Pancreas (tissue), 10 donors: Measurements from ENCODE around the gene NKD2. TPM values are rescaled to one million over a fixed set of nuclear protein-coding genes. Genes with fewer than 3 reads are reported as not detected.

Source experiments
- ATAC-seq, 4 donors: fragments of 200-7000 bp; cut with Tn5 transposase; one replicate each; pipeline versions ENCODE4 v1.8.0 to v1.9.1; 2020; ENCODE audit warnings: mild to moderate bottlenecking in 4 of 4, moderate library complexity in 4 of 4
- DNase-seq, 6 donors: peaks; one replicate each; pipeline ENCODE4 v3.0.0-alpha.2; 2020
- FAIRE-seq: peaks from 2 replicates; lab custom pipeline; 2012; peaks lifted over from hg19 to GRCh38; lab: Jason Lieb, UNC
- H3K27ac ChIP-seq, 4 donors: fragments of 200-600 bp; sonication (generic); 1 replicate in 3 of 4; 2 replicates in 1 of 4; pipeline versions ENCODE4 v1.5.0 to v1.8.0; 2020
- H3K27me3 ChIP-seq, 4 donors: fragments of 200-600 bp; one replicate each; pipeline ENCODE4 v1.8.0; 2021
- H3K36me3 ChIP-seq, 3 donors: fragments of 200-600 bp; sonication (generic) in 1 of 3; one replicate each; pipeline versions ENCODE4 v1.5.0 to v1.8.0; 2020 to 2021
- H3K4me1 ChIP-seq, 3 donors: fragments of 200-600 bp; one replicate each; pipeline ENCODE4 v1.8.0; 2021
- H3K4me3 ChIP-seq, 4 donors: fragments of 200-600 bp; sonication (generic) in 2 of 4; one replicate each; pipeline versions ENCODE4 v1.5.0 to v1.8.0; 2020 to 2021
- H3K9me3 ChIP-seq, 4 donors: fragments of 200-600 bp; one replicate each; pipeline ENCODE4 v1.8.0; 2021
- WGBS, 2 donors: extraction: QIAGEN DNeasy Blood & Tissue Kit; methylation state at CpG; one replicate each; pipeline ENCODE4 v1.1.7; 2013; 5-methylcytosine and 5-hydroxymethylcytosine counted together
- intact Hi-C, 3 donors: fragments of 100-400 bp; cut with DNase I; formaldehyde crosslinking; loops; one replicate each; pipeline versions ENCODE4 v1.11.1 to v1.14.2; 2022
- polyA plus RNA-seq, 2 donors: library from polyadenylated mRNA; stranded (reverse); fragments of 200-250 nt; gene quantifications; one replicate each; pipeline ENCODE4 v1.2.3, GENCODE V29; 2013
- total RNA-seq, 6 donors: library from RNA; stranded (reverse); fragmentation: NEBNext Ultra II Directional in 4 of 6; extraction: Animal tissue kit (Norgen Biotek cat#: 25700) in 4 of 6; gene quantifications; one replicate each; pipeline versions ENCODE4 v1.2.1 to v1.2.4, GENCODE V29; 2021 to 2023
- TF ChIP-seq, protein P1 (sequence below), 4 donors: fragments of 200-600 bp; sonication (generic) in 3 of 4; IDR thresholded peaks; one replicate each; pipeline versions ENCODE4 v1.5.0 to v1.8.0; 2021; ENCODE audit warnings: antibody characterized with exemption in 4 of 4
- donor health status: healthy with polysubstance abuse.
- donor health status: DM: no; HTN: no; CAD: no; lungs with moderate emphysema.
- donor health status: DM: no; HTN: no; CAD: no.
- donor health status: control.
- donor health status: control.
- donor health status: Bipolar disorder and iron deficiency.
- donor health status: DM: yes; HTN: yes; CAD: no.
- donor health status: DM: no; HTN: no; CAD: no.
- donor health status: DM: no; HTN: no; CAD: no.
- donor health status: DM: yes; HTN: yes; CAD: no.

Gene NKD2
- total and polyA plus RNA-seq, 8 donors, result 1.8 to 18.6 (median 4.3) TPM

DNA sequence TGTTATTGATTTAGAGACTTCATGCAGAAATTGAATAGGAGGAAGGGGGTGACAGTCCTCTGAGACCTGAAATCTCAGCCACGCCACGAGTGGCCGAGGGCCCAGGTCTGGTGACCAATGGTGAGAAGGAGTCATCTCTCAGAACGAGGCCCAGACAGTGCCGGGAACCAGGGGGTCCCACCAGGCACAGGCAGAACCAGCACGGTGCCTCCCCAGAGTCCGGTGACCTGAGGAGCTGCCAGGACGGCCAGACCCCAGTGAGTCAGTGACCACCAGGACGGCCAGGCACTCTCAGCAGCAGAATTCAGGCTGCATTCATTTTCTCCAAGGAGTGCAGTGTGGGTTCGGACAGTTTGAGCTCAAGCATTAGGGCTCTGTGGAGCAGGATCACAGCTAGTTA is 43.8 kb upstream of the NKD2 start:
- intact Hi-C loops, result no loop called here
- FAIRE-seq, result no peak
- Histone ChIP-seq H3K4me1 (no peaks in the 10 kb centered on the region), H3K27ac (no peak overlapping the region), H3K9me3 (no peaks in the 10 kb centered on the region), H3K27me3 (no peaks in the 10 kb centered on the region), H3K36me3 (no peaks in the 10 kb centered on the region), H3K4me3 (no peak overlapping the region)
- ATAC-seq, result no peak
- TF ChIP-seq, protein P1, sequence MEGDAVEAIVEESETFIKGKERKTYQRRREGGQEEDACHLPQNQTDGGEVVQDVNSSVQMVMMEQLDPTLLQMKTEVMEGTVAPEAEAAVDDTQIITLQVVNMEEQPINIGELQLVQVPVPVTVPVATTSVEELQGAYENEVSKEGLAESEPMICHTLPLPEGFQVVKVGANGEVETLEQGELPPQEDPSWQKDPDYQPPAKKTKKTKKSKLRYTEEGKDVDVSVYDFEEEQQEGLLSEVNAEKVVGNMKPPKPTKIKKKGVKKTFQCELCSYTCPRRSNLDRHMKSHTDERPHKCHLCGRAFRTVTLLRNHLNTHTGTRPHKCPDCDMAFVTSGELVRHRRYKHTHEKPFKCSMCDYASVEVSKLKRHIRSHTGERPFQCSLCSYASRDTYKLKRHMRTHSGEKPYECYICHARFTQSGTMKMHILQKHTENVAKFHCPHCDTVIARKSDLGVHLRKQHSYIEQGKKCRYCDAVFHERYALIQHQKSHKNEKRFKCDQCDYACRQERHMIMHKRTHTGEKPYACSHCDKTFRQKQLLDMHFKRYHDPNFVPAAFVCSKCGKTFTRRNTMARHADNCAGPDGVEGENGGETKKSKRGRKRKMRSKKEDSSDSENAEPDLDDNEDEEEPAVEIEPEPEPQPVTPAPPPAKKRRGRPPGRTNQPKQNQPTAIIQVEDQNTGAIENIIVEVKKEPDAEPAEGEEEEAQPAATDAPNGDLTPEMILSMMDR (IDR thresholded peaks at IDR 0.05), result no peak
- 65 to 74% methylated on average over 10 of the region's 10 CpGs for whole genome bisulfite sequencing, 2 donors
- no peak for DNase-seq

DNA sequence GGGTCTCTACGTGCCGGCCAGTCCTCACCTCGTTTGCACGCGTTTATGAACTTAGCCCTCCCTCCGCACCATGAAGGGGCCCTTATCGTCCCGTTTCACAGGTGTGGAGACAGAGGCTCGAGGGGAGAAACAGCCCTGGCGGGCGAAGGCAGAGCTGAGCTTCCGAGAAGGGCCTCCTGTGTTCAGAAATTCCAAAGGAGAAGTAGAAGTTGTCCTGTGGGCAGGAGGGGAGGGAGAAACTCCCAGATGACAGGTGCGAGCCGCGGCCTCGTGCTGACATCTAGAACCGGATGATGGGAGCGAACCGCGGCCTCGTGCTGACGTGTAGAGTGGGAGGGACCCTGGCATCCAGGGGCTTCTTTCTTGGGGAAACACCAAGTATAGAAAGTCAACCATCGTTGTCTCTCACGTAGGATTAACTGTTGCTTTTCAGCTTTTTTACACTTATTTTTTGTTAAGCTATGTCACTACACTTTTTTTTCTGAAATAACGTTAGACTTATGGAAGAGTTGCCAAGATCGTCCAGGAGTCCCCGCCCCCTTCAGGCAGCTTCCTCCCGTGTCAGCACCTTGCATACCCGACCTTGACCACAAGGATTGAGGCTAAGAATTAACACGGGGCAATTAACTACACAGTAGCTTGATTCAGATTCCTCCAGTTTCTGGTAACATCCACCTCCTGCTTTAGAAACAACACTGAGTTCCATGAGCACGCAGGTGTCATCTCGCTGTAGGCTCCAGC is 42.8 kb upstream of the NKD2 start:
- Histone ChIP-seq H3K4me3 (no peak overlapping the region), H3K27ac (no peak overlapping the region), H3K27me3 (no peaks in the 10 kb centered on the region), H3K9me3 (no peaks in the 10 kb centered on the region), H3K4me1 (no peaks in the 10 kb centered on the region), H3K36me3 (no peaks in the 10 kb centered on the region)
- intact Hi-C loops, result no loop called here
- TF ChIP-seq, protein P1 (IDR thresholded peaks at IDR 0.05), result no peak
- ATAC-seq, result no peak
- FAIRE-seq, result no peak
- no peak for DNase-seq
- 64 to 72% methylated on average over 32 of the region's 32 CpGs for WGBS, 2 donors

DNA sequence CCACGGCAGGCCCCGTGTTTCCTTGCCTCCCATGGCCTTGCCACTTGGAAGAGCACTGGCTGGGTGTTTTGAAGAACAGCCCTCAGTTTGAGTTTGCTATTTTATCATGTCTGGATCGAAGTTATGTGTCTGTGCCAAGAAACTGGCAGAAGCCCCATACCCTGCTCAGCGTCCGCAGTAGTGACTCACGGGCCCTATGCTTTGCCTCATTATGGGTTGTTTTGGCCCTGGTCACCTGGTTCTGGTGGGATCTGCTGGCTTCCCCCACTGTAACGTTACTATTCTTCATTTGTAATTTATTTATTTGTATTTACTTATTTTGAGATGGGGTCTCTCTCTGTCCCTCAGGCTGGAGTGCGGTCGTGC is 42.3 kb upstream of the NKD2 start:
- no peak overlapping the region for H3K4me3 ChIP-seq
- ATAC-seq (no peak), DNase-seq (no peak), FAIRE-seq (no peak)
- WGBS, 2 donors, result 63 to 73% methylated on average over 9 of the region's 9 CpGs
- intact Hi-C loops, result no loop called here
- H3K4me1 ChIP-seq, result no peaks in the 10 kb centered on the region
- no peaks in the 10 kb centered on the region for H3K9me3 ChIP-seq
- TF ChIP-seq, protein P1 (IDR thresholded peaks at IDR 0.05), result no peak
- H3K27ac ChIP-seq, result no peak overlapping the region
- no peaks in the 10 kb centered on the region for H3K27me3 ChIP-seq
- no peaks in the 10 kb centered on the region for H3K36me3 ChIP-seq

DNA sequence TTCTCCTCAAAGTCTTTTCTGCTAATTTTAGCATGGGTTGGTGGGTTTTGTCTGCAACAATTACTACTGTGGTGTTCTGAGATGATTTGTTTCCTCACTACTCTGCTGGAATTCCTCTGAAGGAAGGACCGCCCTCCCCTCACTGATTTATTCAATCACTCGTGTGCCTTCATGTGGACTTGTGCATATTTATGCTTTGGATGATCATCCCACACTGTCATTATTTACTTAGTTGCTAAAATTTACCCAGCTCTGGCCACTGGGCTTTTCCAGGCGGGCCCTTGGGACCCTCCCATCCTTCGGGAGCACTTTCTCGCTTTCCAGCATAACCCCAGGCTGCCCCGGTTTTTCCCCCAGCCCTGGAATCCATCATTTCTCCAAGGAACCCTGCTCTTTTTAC is 41.7 kb upstream of the NKD2 start:
- FAIRE-seq (no peak), DNase-seq (no peak), ATAC-seq (no peak)
- Histone ChIP-seq H3K27me3 (no peaks in the 10 kb centered on the region), H3K4me1 (no peaks in the 10 kb centered on the region), H3K9me3 (no peaks in the 10 kb centered on the region), H3K27ac (no peak overlapping the region), H3K36me3 (no peaks in the 10 kb centered on the region), H3K4me3 (no peak overlapping the region)
- intact Hi-C loops, result no loop called here
- TF ChIP-seq, protein P1 (IDR thresholded peaks at IDR 0.05), result no peak
- 86 to 88% methylated on average over 6 of the region's 6 CpGs for WGBS, 2 donors

DNA sequence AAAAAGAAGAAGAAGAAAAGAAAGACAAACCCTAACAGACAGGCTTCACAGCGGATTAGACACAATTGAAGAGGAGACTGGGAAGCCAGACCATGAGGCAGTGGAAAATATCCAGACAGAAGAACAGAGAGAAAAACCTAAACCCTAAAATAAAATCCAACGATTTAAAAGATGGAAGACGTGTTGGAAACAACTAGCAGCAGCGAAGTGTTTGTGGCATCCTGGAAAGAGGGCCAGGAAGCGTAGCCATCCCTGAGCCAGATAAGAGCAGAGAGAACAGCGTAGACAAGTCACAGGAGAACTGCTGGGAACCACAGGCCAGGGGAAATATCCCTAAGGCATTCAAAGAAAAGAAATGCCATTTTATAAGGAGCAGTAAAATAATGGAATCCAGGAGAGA is 39.7 kb upstream of the NKD2 start:
- H3K4me3 ChIP-seq, result no peak overlapping the region
- 63 to 77% methylated on average over 6 of the region's 6 CpGs for WGBS, 2 donors
- ATAC-seq (no peak), FAIRE-seq (no peak), DNase-seq (no peak)
- H3K27ac ChIP-seq, result no peak overlapping the region
- H3K36me3 ChIP-seq, result no peaks in the 10 kb centered on the region
- H3K4me1 ChIP-seq, result no peaks in the 10 kb centered on the region
- H3K9me3 ChIP-seq, result no peaks in the 10 kb centered on the region
- intact Hi-C loops, result no loop called here
- TF ChIP-seq, protein P1 (IDR thresholded peaks at IDR 0.05), result no peak
- H3K27me3 ChIP-seq, result no peaks in the 10 kb centered on the region
